Gastrocnemius medialis (tissue), 4 donors: Measurements from ENCODE around the gene CCDC12. TPM values are rescaled to one million over a fixed set of nuclear protein-coding genes. Genes with fewer than 3 reads are reported as not detected.

ENCODE experiments used
- ATAC-seq, 2 donors: fragments of 150-250 bp; one replicate each; pipeline ENCODE4 v1.9.1; 2016
- DNase-seq, 2 donors: peaks; one replicate each; pipeline ENCODE4 v3.0.0-alpha.2; 2019
- H3K27ac ChIP-seq, 4 donors: fragments of 200-600 bp; sonication (generic); 1 replicate in 1 of 4; 2 replicates in 3 of 4; pipeline ENCODE4 v1.5.1; 2016 to 2018; ENCODE audit warnings: mild to moderate bottlenecking in 2 of 4, moderate library complexity in 1 of 4
- H3K27me3 ChIP-seq, 3 donors: fragments of 200-600 bp; sonication (generic) in 2 of 3; 1 replicate in 1 of 3; 2 replicates in 2 of 3; pipeline versions ENCODE4 v1.5.1 to v1.6.0; 2016 to 2019; ENCODE audit warnings: mild to moderate bottlenecking in 1 of 3, moderate library complexity in 1 of 3
- H3K36me3 ChIP-seq, 2 donors: fragments of 200-600 bp; sonication (generic) in 1 of 2; one replicate each; pipeline ENCODE4 v1.5.1; 2017 to 2018
- H3K4me1 ChIP-seq, 2 donors: fragments of 200-600 bp; sonication (generic) in 1 of 2; one replicate each; pipeline ENCODE4 v1.5.1; 2016 to 2017; ENCODE audit warnings: mild to moderate bottlenecking in 2 of 2
- H3K4me3 ChIP-seq, 4 donors: fragments of 200-600 bp; sonication (generic) in 3 of 4; 1 replicate in 1 of 4; 2 replicates in 3 of 4; pipeline ENCODE4 v1.5.1; 2016 to 2019; ENCODE audit warnings: mild to moderate bottlenecking in 2 of 4
- H3K9me3 ChIP-seq, 3 donors: fragments of 200-600 bp; sonication (generic) in 2 of 3; 1 replicate in 1 of 3; 2 replicates in 2 of 3; pipeline ENCODE4 v1.5.1; 2016 to 2019
- CTCF ChIP-seq, 5 experiments: fragments of 450-650 bp in 3 of 5; fragments of 200-600 bp in 2 of 5; sonication (generic) in 2 of 5; IDR thresholded peaks in 4 of 5; conservative IDR thresholded peaks in 1 of 5; 1 replicate in 4 of 5; 2 replicates in 1 of 5; pipeline ENCODE4 v1.5.1; 2016 to 2019; ENCODE audit warnings: antibody characterized with exemption in 5 of 5, mild to moderate bottlenecking in 3 of 5, moderate library complexity in 3 of 5
- POLR2A ChIP-seq, 2 donors: fragments of 450-650 bp; IDR thresholded peaks; one replicate each; pipeline ENCODE4 v1.6.1; 2017; ENCODE audit warnings: antibody characterized with exemption in 2 of 2, mild to moderate bottlenecking in 2 of 2, moderate library complexity in 2 of 2
- in situ Hi-C, 4 donors: fragments of 200-750 bp; cut with MboI; loops; one replicate each; pipeline versions ENCODE4 v1.15.0 to v1.8.0; 2017; ENCODE audit warnings: low sequenced_read_pairs in 4 of 4
- intact Hi-C: fragments of 100-400 bp; cut with DNase I; formaldehyde crosslinking; loops from one replicate; pipeline ENCODE4 v1.15.1; 2023; ENCODE audit warnings: low total_unique reads
- total RNA-seq, 4 donors: library from RNA; depleted of rRNA; stranded (reverse); fragments of >200 nt; gene quantifications; one replicate each; pipeline versions ENCODE4 v1.1.0 to v1.2.3, GENCODE V29; 2016

The CCDC12 gene
- total RNA-seq, 4 donors from 2014 or later, result 24.6 to 32.0 (median 29.0) TPM

- Histone ChIP-seq H3K27me3 (no peaks in the 10 kb centered on the region), H3K9me3 (no peaks in the 10 kb centered on the region), H3K4me1 (peaks cover 82 to 87% of the 10 kb centered on the region in 2 donors), H3K4me3 (no peak overlapping the region), H3K36me3 (no peaks in the 10 kb centered on the region), H3K27ac (peak overlapping the region; percentile 84 to 87 (median 86))
- peak in 1 of 2 donors; percentile 22 for DNase-seq
- intact Hi-C loops, result no loop called here
- TF ChIP-seq CTCF (IDR thresholded peaks at IDR 0.05 in 4 of 5, conservative IDR thresholded peaks at IDR 0.05 in 1 of 5), result no peak
- TF ChIP-seq POLR2A (IDR thresholded peaks at IDR 0.05), result no peak
- ATAC-seq, result peak; percentile 52 to 61
- in situ Hi-C loops, result no loop called here
Measured at GRCh38 chr3:46959161-46959511, 17.4 kb downstream of the CCDC12 start.

- intact Hi-C loops, result no loop called here
Measured at GRCh38 chr3:46958467-46959160, 17.9 kb downstream of the CCDC12 start.

GRCh38 chr3:46957092-46957820, 19.3 kb downstream of the CCDC12 start:
- ATAC-seq (no peak), DNase-seq (no peak)
- intact Hi-C loops, result no loop called here
- no peaks in the 10 kb centered on the region for H3K27me3 ChIP-seq
- TF ChIP-seq CTCF (IDR thresholded peaks at IDR 0.05 in 4 of 5, conservative IDR thresholded peaks at IDR 0.05 in 1 of 5) (no peak), POLR2A (IDR thresholded peaks at IDR 0.05) (no peak)
- peak overlapping the region; percentile 84 to 87 (median 86) for H3K27ac ChIP-seq
- no peaks in the 10 kb centered on the region for H3K9me3 ChIP-seq
- in situ Hi-C loops, result no loop called here
- H3K36me3 ChIP-seq, result no peaks in the 10 kb centered on the region
- H3K4me1 ChIP-seq, result peaks cover 90 to 92% of the 10 kb centered on the region in 2 donors
- H3K4me3 ChIP-seq, result no peak overlapping the region

More at GRCh38 chr3:46958467-46959160, 17.9 kb downstream of the CCDC12 start:
- peak; percentile 86 to 89 for ATAC-seq
- Histone ChIP-seq H3K9me3 (no peaks in the 10 kb centered on the region), H3K36me3 (no peaks in the 10 kb centered on the region), H3K4me1 (peaks cover 86 to 92% of the 10 kb centered on the region in 2 donors), H3K27ac (peak overlapping the region; percentile 84 to 87 (median 86)), H3K27me3 (no peaks in the 10 kb centered on the region), H3K4me3 (no peak overlapping the region)
- no peak for DNase-seq
- TF ChIP-seq CTCF (IDR thresholded peaks at IDR 0.05 in 4 of 5, conservative IDR thresholded peaks at IDR 0.05 in 1 of 5), result no peak
- TF ChIP-seq POLR2A (IDR thresholded peaks at IDR 0.05), result no peak
- in situ Hi-C loops, result no loop called here

GRCh38 chr3:46955801-46956259, 20.7 kb downstream of the CCDC12 start:
- DNase-seq (no peak), ATAC-seq (no peak)
- Histone ChIP-seq H3K4me3 (no peak overlapping the region), H3K36me3 (no peaks in the 10 kb centered on the region), H3K27ac (peak overlapping the region; percentile 32 to 87 (median 50)), H3K9me3 (no peaks in the 10 kb centered on the region), H3K4me1 (peaks cover 83 to 84% of the 10 kb centered on the region in 2 donors), H3K27me3 (no peaks in the 10 kb centered on the region)
- TF ChIP-seq POLR2A (IDR thresholded peaks at IDR 0.05), result no peak
- no peak for TF ChIP-seq CTCF (IDR thresholded peaks at IDR 0.05 in 4 of 5, conservative IDR thresholded peaks at IDR 0.05 in 1 of 5)
- intact Hi-C loops (no loop called here), in situ Hi-C loops (no loop called here)
